Keratinocyte (primary cell): ENCODE measurements around the gene DYNC1LI2. TPM values are rescaled to one million over a fixed set of nuclear protein-coding genes. Genes with fewer than 3 reads are reported as not detected.

Experiments used
- DNase-seq: peaks from one replicate; pipeline ENCODE4 v3.0.0-alpha.2; 2011; ENCODE audit warnings: low read depth, missing footprints, low spot score
- FAIRE-seq: peaks from 2 replicates; lab custom pipeline; 2011; peaks lifted over from hg19 to GRCh38; lab: Jason Lieb, UNC
- H2AFZ ChIP-seq: 2 replicates; pipeline ENCODE4 v1.6.0; 2012; ENCODE audit warnings: low read length, control low read depth, inconsistent platforms; ENCODE audit not compliant: control insufficient read depth
- H3K27ac ChIP-seq: 2 replicates; pipeline ENCODE4 v1.5.1; 2011; ENCODE audit warnings: low read length; ENCODE audit not compliant: control insufficient read depth, insufficient read depth
- H3K27me3 ChIP-seq: 3 replicates; pipeline ENCODE4 v1.6.0; 2011; ENCODE audit warnings: low read length; ENCODE audit not compliant: control insufficient read depth, insufficient read depth; ENCODE audit errors: extremely low read depth
- H3K36me3 ChIP-seq, 2 experiments: 2 replicates in 1 of 2; 3 replicates in 1 of 2; pipeline ENCODE4 v1.5.1; 2011; ENCODE audit warnings: low read length in 2 of 2, mild to moderate bottlenecking in 1 of 2; ENCODE audit not compliant: control insufficient read depth in 2 of 2, insufficient read depth in 2 of 2; ENCODE audit errors: extremely low read depth in 1 of 2
- H3K4me1 ChIP-seq: 3 replicates; pipeline ENCODE4 v1.5.1; 2011; ENCODE audit warnings: low read length; ENCODE audit not compliant: control insufficient read depth, insufficient read depth; ENCODE audit errors: extremely low read depth
- H3K4me2 ChIP-seq: 3 replicates; pipeline ENCODE4 v1.6.0; 2011; ENCODE audit warnings: low read depth, low read length; ENCODE audit not compliant: control insufficient read depth, insufficient read depth; ENCODE audit errors: extremely low read depth
- H3K4me3 ChIP-seq, 3 experiments: fragments of 200-600 bp in 1 of 3; sonication (generic) in 1 of 3; 2 replicates in 2 of 3; 3 replicates in 1 of 3; pipeline ENCODE4 v1.5.1; 2011 to 2016; ENCODE audit warnings: low read length in 3 of 3, mild to moderate bottlenecking in 3 of 3, control low read depth in 2 of 3, inconsistent platforms in 1 of 3, low read depth in 1 of 3, mixed read lengths in 1 of 3, mixed run types in 1 of 3, moderate library complexity in 1 of 3; ENCODE audit not compliant: control insufficient read depth in 2 of 3, insufficient read depth in 2 of 3; ENCODE audit errors: extremely low read depth in 1 of 3
- H3K79me2 ChIP-seq: 2 replicates; pipeline ENCODE4 v1.6.0; 2012; ENCODE audit warnings: low read length; ENCODE audit not compliant: control insufficient read depth, insufficient read depth
- H3K9ac ChIP-seq: 3 replicates; pipeline ENCODE4 v1.6.0; 2011; ENCODE audit warnings: low read length; ENCODE audit not compliant: control insufficient read depth, insufficient read depth; ENCODE audit errors: extremely low read depth
- H3K9me1 ChIP-seq: 3 replicates; pipeline ENCODE4 v1.6.0; 2011; ENCODE audit warnings: low read length; ENCODE audit not compliant: control insufficient read depth, insufficient read depth; ENCODE audit errors: extremely low read depth
- H3K9me3 ChIP-seq: 2 replicates; pipeline ENCODE4 v1.5.1; 2012; ENCODE audit warnings: low read depth, low read length; ENCODE audit not compliant: control insufficient read depth
- H4K20me1 ChIP-seq: 3 replicates; pipeline ENCODE4 v1.6.0; 2011; ENCODE audit warnings: low read length; ENCODE audit not compliant: control insufficient read depth, insufficient read depth; ENCODE audit errors: extremely low read depth
- CTCF ChIP-seq, 3 experiments: IDR thresholded peaks in 1 of 3; conservative IDR thresholded peaks in 1 of 3; optimal IDR thresholded peaks in 1 of 3; 2 replicates in 2 of 3; 3 replicates in 1 of 3; pipeline versions ENCODE3 to v1.5.1; 2011; ENCODE audit warnings: low read length in 3 of 3, mild to moderate bottlenecking in 3 of 3, moderate library complexity in 2 of 3, control low read depth in 1 of 3, inconsistent platforms in 1 of 3; ENCODE audit not compliant: insufficient read depth in 2 of 3; ENCODE audit errors: extremely low read depth in 1 of 3
- EZH2 ChIP-seq: IDR thresholded peaks from one replicate; pipeline ENCODE4 v1.6.1; 2012; ENCODE audit warnings: inconsistent platforms, mild to moderate bottlenecking, low read length, moderate library complexity
- dilution Hi-C: fragments of 300-500 bp; cut with MboI; formaldehyde crosslinking; loops from one replicate; pipeline ENCODE4 v1.7.0; 2020; ENCODE audit warnings: low sequenced_read_pairs; ENCODE audit not compliant: extremely low pct_ligation_motif_present
- polyA plus RNA-seq, 5 experiments: library from polyadenylated mRNA; depleted of rRNA in 3 of 5; stranded (reverse) in 3 of 5; stranded (forward) in 1 of 5; unstranded in 1 of 5; fragments of >200 nt; gene quantifications; 1 replicate in 1 of 5; 2 replicates in 3 of 5; 3 replicates in 1 of 5; pipeline versions ENCODE4 v1.2.1 to v1.2.3, GENCODE V29; 2011 to 2012; ENCODE audit warnings: missing spikeins in 2 of 5, low read depth in 1 of 5, low replicate concordance in 1 of 5

The DYNC1LI2 gene
- polyA plus RNA-seq, 1 donor (not counting 4 experiments of a cell fraction or from before 2014, with no cell fraction given) = 66.0 TPM

DNA sequence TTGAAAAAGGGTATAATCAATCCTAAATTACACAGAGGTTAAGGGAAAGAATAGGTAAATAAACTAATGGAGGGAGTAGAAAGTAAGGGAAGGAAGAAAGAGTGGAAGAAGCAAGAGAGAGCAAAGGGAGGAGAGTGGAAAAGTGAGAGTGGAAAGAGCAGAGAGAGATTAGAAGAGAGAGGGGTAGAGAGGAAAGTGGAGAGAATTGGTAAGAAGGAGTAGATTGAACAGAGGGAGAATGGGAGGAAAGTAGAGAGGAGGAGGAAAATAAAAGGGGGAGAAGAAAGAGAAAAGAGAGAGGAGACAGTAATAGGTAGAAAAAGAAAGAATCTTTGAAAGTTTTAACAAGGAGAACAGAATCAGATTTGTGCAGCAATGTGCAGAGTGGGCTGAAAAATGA lies 25.0 kb upstream of the DYNC1LI2 start:
- no peak overlapping the region for H3K4me3 ChIP-seq
- TF ChIP-seq EZH2 = no peak
- TF ChIP-seq CTCF (optimal IDR thresholded peaks at IDR 0.05 in 1 of 3, IDR thresholded peaks at IDR 0.05 in 1 of 3, conservative IDR thresholded peaks at IDR 0.05 in 1 of 3; ENCODE audit: extremely low read depth in 1 of 3, insufficient read depth in 2 of 3, low read length in 3 of 3) = no peak
- no peaks in the 10 kb centered on the region for H3K27me3 ChIP-seq
- H2AFZ ChIP-seq = no peak overlapping the region
- no peak overlapping the region for H3K27ac ChIP-seq
- H3K9me3 ChIP-seq = no peaks in the 10 kb centered on the region
- no peaks in the 10 kb centered on the region for H3K36me3 ChIP-seq
- FAIRE-seq (no peak), DNase-seq (no peak)
- H4K20me1 ChIP-seq = no peaks in the 10 kb centered on the region
- dilution Hi-C loops = no loop called here
- H3K9me1 ChIP-seq = no peaks in the 10 kb centered on the region
- no peak overlapping the region for H3K9ac ChIP-seq
- no peak overlapping the region for H3K4me2 ChIP-seq
- no peaks in the 10 kb centered on the region for H3K4me1 ChIP-seq
- H3K79me2 ChIP-seq = no peaks in the 10 kb centered on the region

- no peaks in the 10 kb centered on the region for H3K36me3 ChIP-seq
- DNase-seq (no peak), FAIRE-seq (no peak)
- no peaks in the 10 kb centered on the region for H3K27me3 ChIP-seq
- H3K9me3 ChIP-seq = no peaks in the 10 kb centered on the region
- H3K4me2 ChIP-seq = no peak overlapping the region
- dilution Hi-C loops = no loop called here
- TF ChIP-seq CTCF (optimal IDR thresholded peaks at IDR 0.05 in 1 of 3, IDR thresholded peaks at IDR 0.05 in 1 of 3, conservative IDR thresholded peaks at IDR 0.05 in 1 of 3; ENCODE audit: extremely low read depth in 1 of 3, insufficient read depth in 2 of 3, low read length in 3 of 3) (no peak), EZH2 (no peak)
- no peaks in the 10 kb centered on the region for H3K79me2 ChIP-seq
- H4K20me1 ChIP-seq = no peaks in the 10 kb centered on the region
- no peak overlapping the region for H3K9ac ChIP-seq
- H3K4me3 ChIP-seq = no peak overlapping the region
- no peak overlapping the region for H2AFZ ChIP-seq
- H3K9me1 ChIP-seq = no peaks in the 10 kb centered on the region
- no peak overlapping the region for H3K27ac ChIP-seq
- H3K4me1 ChIP-seq = no peaks in the 10 kb centered on the region
Measured at GRCh38 chr16:66774981-66775380, 23.6 kb upstream of the DYNC1LI2 start.
